PFSK-1 (cell line): ENCODE results near the gene EFCAB5.

Experiments
- FOXP2 ChIP-seq: optimal IDR thresholded peaks from 2 replicates; pipeline ENCODE3; 2011; ENCODE audit warnings: borderline replicate concordance, control low read depth, inconsistent platforms; ENCODE audit not compliant: insufficient read depth; ENCODE audit errors: extremely low read length, extremely low read depth
- POLR2AphosphoS5 ChIP-seq: IDR thresholded peaks from 2 replicates; pipeline ENCODE4 v1.6.1; 2012; ENCODE audit warnings: low read depth, mild to moderate bottlenecking, control low read depth, low read length, moderate library complexity
- SIN3A ChIP-seq: IDR thresholded peaks from 2 replicates; pipeline ENCODE4 v1.6.1; 2012; ENCODE audit warnings: mild to moderate bottlenecking, low read length, moderate library complexity, borderline replicate concordance; ENCODE audit not compliant: insufficient read depth
- TAF1 ChIP-seq: IDR thresholded peaks from 2 replicates; pipeline ENCODE4 v1.6.1; 2012; ENCODE audit warnings: low read length, control low read depth, borderline replicate concordance; ENCODE audit not compliant: insufficient read depth
- TF ChIP-seq, protein P1 (sequence below), 2 experiments: IDR thresholded peaks; 2 replicates each; pipeline versions ENCODE4 v1.6.1 to v1.8.0; 2011 to 2012; ENCODE audit warnings: low read depth in 2 of 2, low read length in 2 of 2, control low read depth in 1 of 2, inconsistent platforms in 1 of 2, mild to moderate bottlenecking in 1 of 2, moderate library complexity in 1 of 2; ENCODE audit not compliant: insufficient read depth in 1 of 2

Gene EFCAB5

DNA sequence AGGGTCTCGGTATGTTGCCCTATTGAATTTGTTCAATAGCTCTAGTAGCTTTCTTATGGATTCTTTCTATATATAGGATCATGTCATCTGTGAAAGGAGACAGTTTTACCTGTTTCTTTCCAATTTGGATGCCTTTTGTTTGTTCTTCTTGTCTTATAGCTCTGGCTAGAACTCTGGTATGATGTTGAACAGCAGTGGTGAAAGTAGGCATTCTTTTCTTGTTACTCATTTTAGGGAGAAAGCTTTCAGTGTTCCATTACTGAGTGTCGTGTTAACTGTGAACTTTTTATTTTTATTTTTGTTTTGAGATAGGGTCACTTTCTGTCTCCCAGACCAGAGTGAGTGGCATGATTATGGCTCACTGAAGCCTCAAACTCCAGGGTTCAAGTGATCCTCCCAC lies 21.2 kb downstream of the EFCAB5 start:
- TF ChIP-seq FOXP2, result no peak
- TF ChIP-seq POLR2AphosphoS5, result no peak
- TF ChIP-seq SIN3A, result no peak
- TF ChIP-seq, protein P1, sequence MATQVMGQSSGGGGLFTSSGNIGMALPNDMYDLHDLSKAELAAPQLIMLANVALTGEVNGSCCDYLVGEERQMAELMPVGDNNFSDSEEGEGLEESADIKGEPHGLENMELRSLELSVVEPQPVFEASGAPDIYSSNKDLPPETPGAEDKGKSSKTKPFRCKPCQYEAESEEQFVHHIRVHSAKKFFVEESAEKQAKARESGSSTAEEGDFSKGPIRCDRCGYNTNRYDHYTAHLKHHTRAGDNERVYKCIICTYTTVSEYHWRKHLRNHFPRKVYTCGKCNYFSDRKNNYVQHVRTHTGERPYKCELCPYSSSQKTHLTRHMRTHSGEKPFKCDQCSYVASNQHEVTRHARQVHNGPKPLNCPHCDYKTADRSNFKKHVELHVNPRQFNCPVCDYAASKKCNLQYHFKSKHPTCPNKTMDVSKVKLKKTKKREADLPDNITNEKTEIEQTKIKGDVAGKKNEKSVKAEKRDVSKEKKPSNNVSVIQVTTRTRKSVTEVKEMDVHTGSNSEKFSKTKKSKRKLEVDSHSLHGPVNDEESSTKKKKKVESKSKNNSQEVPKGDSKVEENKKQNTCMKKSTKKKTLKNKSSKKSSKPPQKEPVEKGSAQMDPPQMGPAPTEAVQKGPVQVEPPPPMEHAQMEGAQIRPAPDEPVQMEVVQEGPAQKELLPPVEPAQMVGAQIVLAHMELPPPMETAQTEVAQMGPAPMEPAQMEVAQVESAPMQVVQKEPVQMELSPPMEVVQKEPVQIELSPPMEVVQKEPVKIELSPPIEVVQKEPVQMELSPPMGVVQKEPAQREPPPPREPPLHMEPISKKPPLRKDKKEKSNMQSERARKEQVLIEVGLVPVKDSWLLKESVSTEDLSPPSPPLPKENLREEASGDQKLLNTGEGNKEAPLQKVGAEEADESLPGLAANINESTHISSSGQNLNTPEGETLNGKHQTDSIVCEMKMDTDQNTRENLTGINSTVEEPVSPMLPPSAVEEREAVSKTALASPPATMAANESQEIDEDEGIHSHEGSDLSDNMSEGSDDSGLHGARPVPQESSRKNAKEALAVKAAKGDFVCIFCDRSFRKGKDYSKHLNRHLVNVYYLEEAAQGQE (IDR thresholded peaks at IDR 0.05; ENCODE audit: insufficient read depth in 1 of 2, low read depth in 2 of 2, low read length in 2 of 2), result no peak
- no peak for TF ChIP-seq TAF1

DNA sequence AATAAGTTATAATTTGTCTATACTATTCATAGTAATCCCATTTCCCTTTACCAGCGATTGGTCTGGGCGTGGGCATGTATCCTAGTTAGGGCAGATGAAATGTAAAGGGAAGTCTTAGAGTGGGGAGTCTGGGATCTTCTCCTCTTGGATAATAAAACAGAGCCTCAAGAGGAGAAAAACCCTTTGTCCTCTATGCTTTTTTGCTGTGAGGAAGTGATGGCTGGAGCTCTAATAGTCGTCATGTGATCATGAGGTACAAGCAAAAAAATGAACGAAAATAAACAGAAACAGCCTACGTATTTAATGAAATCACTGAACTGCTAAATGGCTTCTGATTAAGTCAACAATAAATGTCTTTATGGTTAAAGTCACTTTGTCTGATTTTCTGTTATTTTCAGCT lies 26.8 kb downstream of the EFCAB5 start:
- no peak for TF ChIP-seq SIN3A
- no peak for TF ChIP-seq FOXP2
- TF ChIP-seq POLR2AphosphoS5, result no peak
- TF ChIP-seq, protein P1 (IDR thresholded peaks at IDR 0.05; ENCODE audit: insufficient read depth in 1 of 2, low read depth in 2 of 2, low read length in 2 of 2), result no peak
- no peak for TF ChIP-seq TAF1

- TF ChIP-seq SIN3A (no peak), POLR2AphosphoS5 (no peak), FOXP2 (no peak), TAF1 (no peak)
- TF ChIP-seq, protein P1 (IDR thresholded peaks at IDR 0.05; ENCODE audit: insufficient read depth in 1 of 2, low read depth in 2 of 2, low read length in 2 of 2), result no peak
These were observed 30.8 kb downstream of the EFCAB5 start for GRCh38 chr17:29972277-29972676.

DNA sequence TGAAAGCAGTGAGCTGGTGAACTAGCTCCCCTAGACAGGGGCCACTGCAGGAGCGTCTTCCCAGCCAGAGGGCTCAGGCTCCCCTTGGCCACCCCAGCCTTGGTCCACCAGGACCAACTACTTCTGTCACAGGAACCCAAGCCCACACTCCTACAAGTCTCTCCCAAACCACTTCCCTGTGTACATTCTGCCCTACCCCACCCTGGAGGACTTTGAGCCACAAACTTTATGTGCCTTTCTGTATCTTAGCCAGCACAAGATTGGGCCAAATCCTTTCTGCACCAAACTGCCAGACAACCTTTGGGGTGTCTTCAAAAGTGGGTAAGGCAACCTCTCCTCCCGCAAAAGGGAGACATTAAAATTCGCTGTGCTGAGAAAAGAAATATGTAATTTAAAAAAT lies 31.6 kb downstream of the EFCAB5 start:
- TF ChIP-seq FOXP2 (no peak), TAF1 (no peak)

GRCh38 chr17:29977836-29978235 lies 36.4 kb downstream of the EFCAB5 start:
- TF ChIP-seq, protein P1 (IDR thresholded peaks at IDR 0.05; ENCODE audit: insufficient read depth in 1 of 2, low read depth in 2 of 2, low read length in 2 of 2), result no peak
